ENCODE results near the gene ATF2.

The ATF2 gene

DNA sequence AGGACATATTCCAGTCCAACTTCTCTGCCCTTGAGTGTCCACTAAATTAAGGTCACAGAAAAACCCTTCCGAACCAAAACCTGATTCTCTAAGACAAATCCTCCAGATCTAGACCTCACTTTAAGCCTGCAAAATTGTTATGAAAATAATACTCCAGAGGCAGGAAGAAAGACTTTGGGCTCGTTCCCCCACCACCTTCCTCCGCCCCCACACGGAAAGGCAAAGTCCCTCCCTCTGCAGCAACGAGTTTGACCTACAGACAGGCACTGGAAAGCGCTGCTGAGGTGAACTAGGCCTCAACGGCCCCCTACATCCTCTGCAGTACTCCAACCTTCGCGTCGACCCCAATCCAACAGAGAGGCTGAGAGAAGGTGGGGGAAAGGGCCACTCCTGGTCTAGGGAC lies 12.7 kb upstream of the ATF2 start:
- H3K4me3 Mint-ChIP-seq, result peak overlapping the region; percentile 94 to 99 (median 98)

DNA sequence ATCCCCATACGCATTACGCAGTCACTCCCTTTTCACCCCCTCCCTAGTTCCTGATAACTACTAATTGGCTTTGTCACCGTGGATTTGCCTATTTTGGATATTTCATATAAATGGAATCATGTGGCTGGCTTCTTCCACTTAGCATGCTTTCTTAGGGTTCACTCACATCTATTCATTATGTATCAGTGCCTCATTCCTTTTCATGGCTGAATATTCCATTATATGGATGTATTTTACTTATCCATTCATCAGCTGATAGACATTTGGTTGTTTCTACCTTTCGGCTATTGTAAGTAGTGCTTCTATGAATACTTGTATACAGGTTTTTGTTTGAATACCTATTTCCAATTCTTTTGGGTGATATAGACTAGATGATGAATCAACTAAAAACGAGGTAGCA lies 8.6 kb upstream of the ATF2 start:
- Mint-ChIP-seq H3K4me1 (peaks cover 22% of the 10 kb centered on the region), H3K36me3 (ENCODE audit: low read depth) (peaks cover 44% of the 10 kb centered on the region), H3K9me3 (peaks cover 1% of the 10 kb centered on the region), H3K27me3 (ENCODE audit: low read depth) (no peaks in the 10 kb centered on the region), H3K4me3 (no peak overlapping the region), H3K27ac (no peak overlapping the region)
- TF ChIP-seq, protein P1, sequence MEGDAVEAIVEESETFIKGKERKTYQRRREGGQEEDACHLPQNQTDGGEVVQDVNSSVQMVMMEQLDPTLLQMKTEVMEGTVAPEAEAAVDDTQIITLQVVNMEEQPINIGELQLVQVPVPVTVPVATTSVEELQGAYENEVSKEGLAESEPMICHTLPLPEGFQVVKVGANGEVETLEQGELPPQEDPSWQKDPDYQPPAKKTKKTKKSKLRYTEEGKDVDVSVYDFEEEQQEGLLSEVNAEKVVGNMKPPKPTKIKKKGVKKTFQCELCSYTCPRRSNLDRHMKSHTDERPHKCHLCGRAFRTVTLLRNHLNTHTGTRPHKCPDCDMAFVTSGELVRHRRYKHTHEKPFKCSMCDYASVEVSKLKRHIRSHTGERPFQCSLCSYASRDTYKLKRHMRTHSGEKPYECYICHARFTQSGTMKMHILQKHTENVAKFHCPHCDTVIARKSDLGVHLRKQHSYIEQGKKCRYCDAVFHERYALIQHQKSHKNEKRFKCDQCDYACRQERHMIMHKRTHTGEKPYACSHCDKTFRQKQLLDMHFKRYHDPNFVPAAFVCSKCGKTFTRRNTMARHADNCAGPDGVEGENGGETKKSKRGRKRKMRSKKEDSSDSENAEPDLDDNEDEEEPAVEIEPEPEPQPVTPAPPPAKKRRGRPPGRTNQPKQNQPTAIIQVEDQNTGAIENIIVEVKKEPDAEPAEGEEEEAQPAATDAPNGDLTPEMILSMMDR (IDR thresholded peaks at IDR 0.05; ENCODE audit: unreplicated experiment in 3 of 3), result no peak

More for the DNA sequence above, 12.7 kb upstream of the ATF2 start:
- Mint-ChIP-seq H3K9me3 (peaks cover 4% of the 10 kb centered on the region), H3K27me3 (ENCODE audit: low read depth) (peaks cover 4% of the 10 kb centered on the region), H3K27ac (peak overlapping the region; percentile 82 to 97 (median 92)), H3K36me3 (ENCODE audit: low read depth) (peaks cover 38% of the 10 kb centered on the region), H3K4me1 (peaks cover 26% of the 10 kb centered on the region)
- TF ChIP-seq, protein P1 (IDR thresholded peaks at IDR 0.05; ENCODE audit: unreplicated experiment in 3 of 3), result no peak

DNA sequence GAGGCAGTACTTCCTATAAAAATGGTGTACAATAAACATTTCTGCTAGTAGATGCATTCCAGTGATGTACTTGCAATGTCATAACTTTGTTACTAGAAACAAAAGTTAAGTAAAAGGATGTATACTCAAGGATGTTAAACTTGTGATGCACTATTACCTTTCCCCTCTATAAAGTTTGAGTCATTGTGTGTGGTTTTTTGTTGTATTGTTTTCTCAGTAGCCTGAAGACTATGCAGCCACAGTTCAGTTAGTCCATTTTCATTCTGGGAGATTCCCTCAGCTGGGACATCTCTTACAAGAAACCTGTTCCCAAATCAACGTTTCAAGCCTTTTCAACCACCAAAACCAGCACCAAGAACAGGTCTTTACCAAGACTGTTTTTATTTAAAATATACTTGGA lies 7.9 kb upstream of the ATF2 start:
- Mint-ChIP-seq H3K9me3 (no peaks in the 10 kb centered on the region), H3K4me3 (no peak overlapping the region), H3K27me3 (ENCODE audit: low read depth) (no peaks in the 10 kb centered on the region), H3K4me1 (peaks cover 19% of the 10 kb centered on the region), H3K36me3 (ENCODE audit: low read depth) (peaks cover 42% of the 10 kb centered on the region), H3K27ac (no peak overlapping the region)
- TF ChIP-seq, protein P1 (IDR thresholded peaks at IDR 0.05; ENCODE audit: unreplicated experiment in 3 of 3), result no peak

DNA sequence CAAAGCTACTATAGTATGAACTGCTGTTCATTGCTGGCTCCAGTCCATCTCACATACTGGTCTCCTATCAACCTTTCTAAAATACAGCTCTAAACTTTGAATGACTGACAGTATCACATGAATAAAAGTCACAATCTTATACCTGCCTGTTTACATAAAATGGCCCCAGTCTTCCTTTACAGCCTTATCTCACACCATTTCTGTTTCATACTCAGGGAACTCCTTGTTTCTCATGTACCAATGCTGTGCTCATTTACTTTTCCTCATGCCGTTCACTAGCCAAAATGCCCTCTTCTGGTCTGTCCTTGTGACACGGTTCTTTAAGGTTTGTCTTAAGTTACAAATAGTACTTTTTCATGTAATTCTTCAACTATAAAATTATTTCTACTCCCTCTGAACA lies 7.3 kb upstream of the ATF2 start:
- TF ChIP-seq, protein P1 (IDR thresholded peaks at IDR 0.05; ENCODE audit: unreplicated experiment in 3 of 3), result no peak
- Mint-ChIP-seq H3K36me3 (ENCODE audit: low read depth) (peaks cover 36% of the 10 kb centered on the region), H3K4me1 (peaks cover 14% of the 10 kb centered on the region), H3K9me3 (no peaks in the 10 kb centered on the region), H3K4me3 (no peak overlapping the region), H3K27me3 (ENCODE audit: low read depth) (no peaks in the 10 kb centered on the region), H3K27ac (no peak overlapping the region)

DNA sequence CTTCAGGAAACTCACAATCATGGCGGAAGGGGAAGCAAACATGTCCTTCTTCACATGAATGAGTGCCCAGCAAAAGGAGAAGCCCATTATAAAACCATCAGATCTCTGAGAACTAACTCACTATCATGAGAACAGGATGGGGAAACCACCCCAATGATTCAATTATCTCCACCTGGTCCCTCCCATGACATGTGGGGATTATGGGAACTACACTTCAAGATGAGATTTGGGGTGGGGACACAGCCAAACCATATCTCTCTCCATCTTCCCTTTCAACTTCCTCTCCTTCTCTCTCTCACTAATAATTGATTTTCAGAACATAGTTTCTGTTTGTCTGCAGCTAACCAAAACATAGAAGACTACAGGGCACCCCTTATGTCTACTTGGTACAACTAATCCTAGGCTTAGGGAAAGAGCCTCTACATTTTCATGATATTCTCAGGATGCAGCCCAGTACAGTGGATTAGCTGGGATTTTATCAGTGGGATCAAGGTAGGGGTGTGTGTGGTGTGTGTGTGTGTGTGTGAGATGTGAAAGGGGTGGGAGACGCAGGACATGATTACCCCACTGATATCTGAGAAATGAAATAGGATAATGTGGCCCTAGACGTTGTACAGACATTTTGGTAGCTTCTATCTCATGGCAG lies 2.8 kb upstream of the ATF2 start:
- H3K4me1 Mint-ChIP-seq, result peaks cover 23% of the 10 kb centered on the region
- H3K9me3 Mint-ChIP-seq, result no peaks in the 10 kb centered on the region
- H3K27me3 Mint-ChIP-seq (ENCODE audit: low read depth), result no peaks in the 10 kb centered on the region
- H3K36me3 Mint-ChIP-seq (ENCODE audit: low read depth), result peaks cover 7% of the 10 kb centered on the region
- no peak overlapping the region for H3K27ac Mint-ChIP-seq
- H3K4me3 Mint-ChIP-seq, result peak overlapping the region; percentile 90 to 95 (median 94)
- TF ChIP-seq, protein P1 (IDR thresholded peaks at IDR 0.05; ENCODE audit: unreplicated experiment in 3 of 3), result no peak

DNA sequence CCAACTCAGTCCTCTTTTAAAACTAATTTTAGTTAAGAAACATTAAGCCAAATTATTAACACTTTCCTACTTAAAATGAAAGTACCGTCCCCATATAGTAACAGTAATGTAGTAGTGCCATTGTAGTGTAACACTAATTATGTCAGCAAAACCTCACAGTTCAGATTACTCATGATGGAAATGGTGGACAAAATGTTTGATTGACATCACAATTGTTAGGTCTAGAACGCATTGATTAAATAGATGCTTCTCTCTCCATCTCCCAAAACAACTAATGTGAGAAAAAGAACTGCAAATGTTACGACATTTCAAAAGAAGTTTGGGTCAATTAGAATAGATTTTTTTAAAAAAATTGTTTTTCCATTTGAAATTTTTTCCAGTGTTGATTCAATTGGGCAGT lies 1.2 kb upstream of the ATF2 start:
- Mint-ChIP-seq H3K27me3 (ENCODE audit: low read depth) (no peaks in the 10 kb centered on the region), H3K4me1 (peaks cover 23% of the 10 kb centered on the region), H3K4me3 (peak overlapping the region; percentile 90 to 95 (median 94)), H3K27ac (no peak overlapping the region), H3K36me3 (ENCODE audit: low read depth) (peaks cover 4% of the 10 kb centered on the region), H3K9me3 (no peaks in the 10 kb centered on the region)
- TF ChIP-seq, protein P1 (IDR thresholded peaks at IDR 0.05; ENCODE audit: unreplicated experiment in 3 of 3), result no peak

All from nephron (organoid).